A549 (cell line): Measurements from ENCODE around the gene VIL1.

Experiments used
- FOSB ChIP-seq: fragments of 250-450 bp; sonication (Bioruptor Pico); IDR thresholded peaks from 2 replicates; pipeline ENCODE4 v1.5.0; 2020; ENCODE audit warnings: mild to moderate bottlenecking, moderate library complexity
- HDAC2 ChIP-seq: fragments of 200-600 bp; sonication (generic); IDR thresholded peaks from 2 replicates; pipeline ENCODE4 v1.6.1; 2016
- HOXB13 ChIP-seq: fragments of 250-450 bp; sonication (Bioruptor Pico); IDR thresholded peaks from 2 replicates; pipeline ENCODE4 v1.5.0; 2020; ENCODE audit warnings: low read depth, mild to moderate bottlenecking, moderate library complexity
- NFE2L2 ChIP-seq: fragments of 150-350 bp; conservative IDR thresholded peaks from 2 replicates; pipeline ENCODE4 v1.6.1; 2014; ENCODE audit warnings: low read length
- NPAS2 ChIP-seq: fragments of 250-450 bp; sonication (Bioruptor Pico); IDR thresholded peaks from 2 replicates; pipeline ENCODE4 v1.8.0; 2022; ENCODE audit warnings: mild to moderate bottlenecking, moderate library complexity, borderline replicate concordance
- NR3C1 ChIP-seq: fragments of >200 bp; sonication (Bioruptor Twin); formaldehyde crosslinking; IDR thresholded peaks from 3 replicates; pipeline ENCODE4 v1.6.1; 2017
- POLR2A ChIP-seq: IDR thresholded peaks from 2 replicates; pipeline ENCODE4 v1.6.1; 2012; ENCODE audit warnings: mild to moderate bottlenecking, low read length
- TP53 ChIP-seq: fragments of 250-450 bp; sonication (Bioruptor Pico); IDR thresholded peaks from 2 replicates; pipeline ENCODE4 v1.5.0; 2021; ENCODE audit warnings: mild to moderate bottlenecking, moderate library complexity
- TF ChIP-seq, protein P1 (sequence below): fragments of >200 bp; sonication (Bioruptor Twin); formaldehyde crosslinking; IDR thresholded peaks from 3 replicates; pipeline ENCODE4 v1.5.1; 2016
- TF ChIP-seq, protein P2 (sequence below): fragments of 450-650 bp; IDR thresholded peaks from 2 replicates; pipeline ENCODE4 v1.6.1; 2014; ENCODE audit warnings: antibody characterized with exemption
- TF ChIP-seq, protein P3 (sequence below): IDR thresholded peaks from 2 replicates; pipeline ENCODE4 v1.6.1; 2012

DNA sequence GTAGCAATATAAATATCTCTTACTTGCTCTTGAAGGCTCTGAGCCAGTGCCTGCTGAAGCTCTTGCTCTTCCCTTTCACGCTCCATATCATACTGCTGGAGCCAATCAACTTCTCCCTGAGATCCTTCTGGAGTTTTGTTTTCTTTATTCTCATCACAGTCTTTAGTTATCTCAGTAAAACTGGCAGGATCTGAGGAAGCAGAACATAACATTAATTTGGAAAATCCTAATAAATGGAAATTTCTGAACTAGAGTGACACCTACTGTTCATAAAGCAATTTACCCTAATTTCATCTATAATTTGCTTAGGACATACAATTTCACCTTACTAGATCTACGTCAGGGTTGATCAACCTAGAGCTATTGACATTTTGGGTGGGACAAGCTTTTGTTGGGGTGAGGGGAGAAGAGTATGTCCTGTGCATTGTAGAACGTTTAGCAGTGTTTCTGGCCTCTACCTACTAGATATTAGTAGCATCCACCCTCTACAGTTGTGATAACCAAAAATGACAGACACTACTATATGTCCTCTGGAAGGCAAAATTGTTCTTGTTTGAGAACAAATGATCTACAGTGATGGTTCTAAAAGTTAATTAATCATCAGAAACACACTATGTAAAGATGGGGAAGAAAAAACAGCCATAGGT, 47.2 kb downstream of the VIL1 start:
- TF ChIP-seq, protein P1, sequence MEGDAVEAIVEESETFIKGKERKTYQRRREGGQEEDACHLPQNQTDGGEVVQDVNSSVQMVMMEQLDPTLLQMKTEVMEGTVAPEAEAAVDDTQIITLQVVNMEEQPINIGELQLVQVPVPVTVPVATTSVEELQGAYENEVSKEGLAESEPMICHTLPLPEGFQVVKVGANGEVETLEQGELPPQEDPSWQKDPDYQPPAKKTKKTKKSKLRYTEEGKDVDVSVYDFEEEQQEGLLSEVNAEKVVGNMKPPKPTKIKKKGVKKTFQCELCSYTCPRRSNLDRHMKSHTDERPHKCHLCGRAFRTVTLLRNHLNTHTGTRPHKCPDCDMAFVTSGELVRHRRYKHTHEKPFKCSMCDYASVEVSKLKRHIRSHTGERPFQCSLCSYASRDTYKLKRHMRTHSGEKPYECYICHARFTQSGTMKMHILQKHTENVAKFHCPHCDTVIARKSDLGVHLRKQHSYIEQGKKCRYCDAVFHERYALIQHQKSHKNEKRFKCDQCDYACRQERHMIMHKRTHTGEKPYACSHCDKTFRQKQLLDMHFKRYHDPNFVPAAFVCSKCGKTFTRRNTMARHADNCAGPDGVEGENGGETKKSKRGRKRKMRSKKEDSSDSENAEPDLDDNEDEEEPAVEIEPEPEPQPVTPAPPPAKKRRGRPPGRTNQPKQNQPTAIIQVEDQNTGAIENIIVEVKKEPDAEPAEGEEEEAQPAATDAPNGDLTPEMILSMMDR, result peak; percentile 74
- no peak for TF ChIP-seq NPAS2 (CRISPR knock-in tag)
- no peak for TF ChIP-seq HOXB13 (CRISPR knock-in tag)
- TF ChIP-seq FOSB, result no peak
- TF ChIP-seq HDAC2, result no peak
- TF ChIP-seq POLR2A, result no peak
- TF ChIP-seq NR3C1, result no peak
- TF ChIP-seq, protein P2, sequence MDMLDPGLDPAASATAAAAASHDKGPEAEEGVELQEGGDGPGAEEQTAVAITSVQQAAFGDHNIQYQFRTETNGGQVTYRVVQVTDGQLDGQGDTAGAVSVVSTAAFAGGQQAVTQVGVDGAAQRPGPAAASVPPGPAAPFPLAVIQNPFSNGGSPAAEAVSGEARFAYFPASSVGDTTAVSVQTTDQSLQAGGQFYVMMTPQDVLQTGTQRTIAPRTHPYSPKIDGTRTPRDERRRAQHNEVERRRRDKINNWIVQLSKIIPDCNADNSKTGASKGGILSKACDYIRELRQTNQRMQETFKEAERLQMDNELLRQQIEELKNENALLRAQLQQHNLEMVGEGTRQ, result no peak
- no peak for TF ChIP-seq TP53 (CRISPR knock-in tag)
- TF ChIP-seq, protein P3, sequence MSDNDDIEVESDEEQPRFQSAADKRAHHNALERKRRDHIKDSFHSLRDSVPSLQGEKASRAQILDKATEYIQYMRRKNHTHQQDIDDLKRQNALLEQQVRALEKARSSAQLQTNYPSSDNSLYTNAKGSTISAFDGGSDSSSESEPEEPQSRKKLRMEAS, result no peak
- TF ChIP-seq NFE2L2, result no peak
